H1 (cell line): ENCODE data around the gene HS3ST5. TPM values are rescaled to one million over a fixed set of nuclear protein-coding genes. Genes with fewer than 3 reads are reported as not detected.

ENCODE experiments used
- HDAC2 ChIP-seq, 2 experiments: fragments of 300-600 bp in 1 of 2; sonication (generic) in 1 of 2; IDR thresholded peaks; 2 replicates each; pipeline ENCODE4 v1.6.1; 2011 to 2012; ENCODE audit warnings: low read depth in 2 of 2, low read length in 2 of 2, mild to moderate bottlenecking in 2 of 2, moderate library complexity in 2 of 2, borderline replicate concordance in 1 of 2, inconsistent platforms in 1 of 2
- KDM4A ChIP-seq: IDR thresholded peaks from one replicate; pipeline ENCODE4 v1.7.1; 2012; ENCODE audit warnings: low read depth, mild to moderate bottlenecking, moderate library complexity, low read length, inconsistent platforms; ENCODE audit not compliant: severe bottlenecking
- polyA plus RNA-seq, 7 experiments: library from polyadenylated mRNA; depleted of rRNA in 3 of 7; stranded (reverse) in 5 of 7; unstranded in 2 of 7; fragments of >200 nt in 5 of 7; fragments of 200-250 nt in 2 of 7; gene quantifications; 1 replicate in 5 of 7; 2 replicates in 1 of 7; 4 replicates in 1 of 7; pipeline versions ENCODE4 v1.2.1 to v1.2.3, GENCODE V29; 2011 to 2013; ENCODE audit warnings: missing spikeins in 2 of 7, mixed read lengths in 2 of 7
- total RNA-seq: library from RNA; stranded (reverse); fragmentation: NEBNext Ultra II Directional; extraction: Animal tissue kit (Norgen Biotek cat#: 25700); gene quantifications from 2 replicates; pipeline ENCODE4 v1.2.1, GENCODE V29; 2021
- TF ChIP-seq, protein P1 (sequence below): IDR thresholded peaks from 2 replicates; pipeline ENCODE4 v1.6.1; 2012; ENCODE audit warnings: low read length, inconsistent platforms

The HS3ST5 gene
- total and polyA plus RNA-seq, 2 of the 8 experiments (the other 6 are each of a cell fraction or from before 2014, with no cell fraction given), result 1.2 to 9.9 TPM

- no peak for TF ChIP-seq HDAC2 (IDR thresholded peaks at IDR 0.05; ENCODE audit: borderline replicate concordance in 1 of 2, low read depth in 2 of 2, low read length in 2 of 2)
- no peak for TF ChIP-seq KDM4A
- TF ChIP-seq, protein P1, sequence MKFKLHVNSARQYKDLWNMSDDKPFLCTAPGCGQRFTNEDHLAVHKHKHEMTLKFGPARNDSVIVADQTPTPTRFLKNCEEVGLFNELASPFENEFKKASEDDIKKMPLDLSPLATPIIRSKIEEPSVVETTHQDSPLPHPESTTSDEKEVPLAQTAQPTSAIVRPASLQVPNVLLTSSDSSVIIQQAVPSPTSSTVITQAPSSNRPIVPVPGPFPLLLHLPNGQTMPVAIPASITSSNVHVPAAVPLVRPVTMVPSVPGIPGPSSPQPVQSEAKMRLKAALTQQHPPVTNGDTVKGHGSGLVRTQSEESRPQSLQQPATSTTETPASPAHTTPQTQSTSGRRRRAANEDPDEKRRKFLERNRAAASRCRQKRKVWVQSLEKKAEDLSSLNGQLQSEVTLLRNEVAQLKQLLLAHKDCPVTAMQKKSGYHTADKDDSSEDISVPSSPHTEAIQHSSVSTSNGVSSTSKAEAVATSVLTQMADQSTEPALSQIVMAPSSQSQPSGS, result no peak
These were observed 258.4 kb downstream of the HS3ST5 start (continued) for GRCh38 chr6:114084327-114084890.
